Fibroblast of lung (primary cell): ENCODE measurements around the gene WTIP. TPM values are rescaled to one million over a fixed set of nuclear protein-coding genes. Genes with fewer than 3 reads are reported as not detected.
"Not testable (repeated sequence)": the region's sequence is repeated elsewhere in the genome, so short reads cannot be mapped to it uniquely, and the experiment has no call there.

Experiments used
- DNase-seq, 2 donors: peaks; one replicate each; pipeline versions ENCODE4 v3.0.0 to v3.0.0-alpha.2; 2010; ENCODE audit warnings: low read depth in 2 of 2
- H2AFZ ChIP-seq: 2 replicates; pipeline ENCODE4 v1.5.1; 2012; ENCODE audit warnings: low read length, control low read depth, inconsistent platforms
- H3K27ac ChIP-seq: 2 replicates; pipeline ENCODE4 v1.5.1; 2011; ENCODE audit warnings: low read length, control low read depth; ENCODE audit not compliant: insufficient read depth
- H3K27me3 ChIP-seq: 2 replicates; pipeline ENCODE4 v1.5.1; 2011; ENCODE audit warnings: mild to moderate bottlenecking, low read length; ENCODE audit not compliant: control insufficient read depth, insufficient read depth
- H3K36me3 ChIP-seq: 2 replicates; pipeline ENCODE4 v1.5.1; 2011; ENCODE audit warnings: low read length; ENCODE audit not compliant: control insufficient read depth, insufficient read depth
- H3K4me1 ChIP-seq: 2 replicates; pipeline ENCODE4 v1.5.1; 2011; ENCODE audit warnings: low read length; ENCODE audit not compliant: control insufficient read depth, insufficient read depth; ENCODE audit errors: extremely low read depth
- H3K4me2 ChIP-seq: 2 replicates; pipeline ENCODE4 v1.5.1; 2011; ENCODE audit warnings: low read length, control low read depth; ENCODE audit not compliant: insufficient read depth; ENCODE audit errors: extremely low read depth
- H3K4me3 ChIP-seq, 4 experiments: fragments of 200-600 bp in 1 of 4; sonication (generic) in 1 of 4; replicated peaks in 1 of 4; 2 replicates each; pipeline ENCODE4 v1.5.1; 2011 to 2016; ENCODE audit warnings: low read length in 4 of 4, low read depth in 3 of 4, mild to moderate bottlenecking in 3 of 4, control low read depth in 2 of 4, inconsistent platforms in 1 of 4, mixed read lengths in 1 of 4; ENCODE audit not compliant: insufficient read depth in 1 of 4; ENCODE audit errors: control extremely low read depth in 1 of 4
- H3K79me2 ChIP-seq: 2 replicates; pipeline ENCODE4 v1.5.1; 2012; ENCODE audit warnings: mild to moderate bottlenecking, low read length, inconsistent platforms; ENCODE audit not compliant: control insufficient read depth, insufficient read depth
- H3K9ac ChIP-seq: 2 replicates; pipeline ENCODE4 v1.5.1; 2011; ENCODE audit warnings: mild to moderate bottlenecking, low read length, control low read depth; ENCODE audit not compliant: insufficient read depth
- H3K9me3 ChIP-seq: 2 replicates; pipeline ENCODE4 v1.5.1; 2012; ENCODE audit warnings: low read depth, low read length; ENCODE audit not compliant: control insufficient read depth, insufficient read depth
- H4K20me1 ChIP-seq: 2 replicates; pipeline ENCODE4 v1.5.1; 2011; ENCODE audit warnings: low read length; ENCODE audit not compliant: control insufficient read depth, insufficient read depth; ENCODE audit errors: extremely low read depth
- EZH2 ChIP-seq: IDR thresholded peaks from 2 replicates; pipeline ENCODE4 v1.5.1; 2012; ENCODE audit warnings: low read length, control low read depth, mild to moderate bottlenecking; ENCODE audit errors: missing control alignments
- polyA plus RNA-seq, 2 donors: library from polyadenylated mRNA; depleted of rRNA in 1 of 2; stranded (reverse) in 1 of 2; unstranded in 1 of 2; fragments of >200 nt; gene quantifications; 2 replicates each; pipeline ENCODE4 v1.2.1, GENCODE V29; 2011 to 2012; ENCODE audit warnings: missing spikeins in 1 of 2
- total RNA-seq: library from RNA; depleted of rRNA; stranded (reverse); fragments of >200 nt; gene quantifications from 2 replicates; pipeline ENCODE4 v1.2.1, GENCODE V29; 2014
- TF ChIP-seq, protein P1 (sequence below), 2 donors: IDR thresholded peaks in 1 of 2; conservative IDR thresholded peaks in 1 of 2; 1 replicate in 1 of 2; 2 replicates in 1 of 2; pipeline ENCODE4 v1.5.1; 2011 to 2012; ENCODE audit warnings: low read length in 2 of 2, control low read depth in 1 of 2, inconsistent platforms in 1 of 2, low read depth in 1 of 2, mild to moderate bottlenecking in 1 of 2

WTIP gene
- total and polyA plus RNA-seq, 2 donors (not counting 1 experiment from before 2014, with no cell fraction given) = 18.4 to 49.0 TPM

DNA sequence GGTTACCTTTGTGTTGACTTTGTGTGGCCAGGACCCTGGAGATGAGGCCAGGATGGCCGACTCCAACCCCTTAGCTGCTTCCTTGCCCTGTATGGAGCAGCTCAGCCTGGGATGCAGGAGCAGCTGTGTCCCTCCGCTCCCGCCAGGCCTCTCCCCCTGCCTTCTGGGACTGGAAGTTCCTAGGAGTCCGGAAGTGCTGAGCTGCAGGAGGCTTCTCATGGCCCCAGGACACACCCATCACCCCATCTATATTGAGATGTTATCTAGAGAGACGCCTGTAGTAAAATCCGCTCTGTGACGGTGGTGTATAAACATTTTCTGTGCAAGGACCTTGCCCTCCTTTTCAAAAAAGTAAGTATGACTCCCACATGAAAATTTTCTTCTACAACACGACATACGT lies 27.0 kb downstream of the WTIP start:
- no peak for DNase-seq
- H3K4me3 ChIP-seq = no peak overlapping the region
- no peak overlapping the region for H3K27ac ChIP-seq
- H2AFZ ChIP-seq = no peak overlapping the region
- no peaks in the 10 kb centered on the region for H4K20me1 ChIP-seq
- H3K9ac ChIP-seq = no peak overlapping the region
- TF ChIP-seq, protein P1, sequence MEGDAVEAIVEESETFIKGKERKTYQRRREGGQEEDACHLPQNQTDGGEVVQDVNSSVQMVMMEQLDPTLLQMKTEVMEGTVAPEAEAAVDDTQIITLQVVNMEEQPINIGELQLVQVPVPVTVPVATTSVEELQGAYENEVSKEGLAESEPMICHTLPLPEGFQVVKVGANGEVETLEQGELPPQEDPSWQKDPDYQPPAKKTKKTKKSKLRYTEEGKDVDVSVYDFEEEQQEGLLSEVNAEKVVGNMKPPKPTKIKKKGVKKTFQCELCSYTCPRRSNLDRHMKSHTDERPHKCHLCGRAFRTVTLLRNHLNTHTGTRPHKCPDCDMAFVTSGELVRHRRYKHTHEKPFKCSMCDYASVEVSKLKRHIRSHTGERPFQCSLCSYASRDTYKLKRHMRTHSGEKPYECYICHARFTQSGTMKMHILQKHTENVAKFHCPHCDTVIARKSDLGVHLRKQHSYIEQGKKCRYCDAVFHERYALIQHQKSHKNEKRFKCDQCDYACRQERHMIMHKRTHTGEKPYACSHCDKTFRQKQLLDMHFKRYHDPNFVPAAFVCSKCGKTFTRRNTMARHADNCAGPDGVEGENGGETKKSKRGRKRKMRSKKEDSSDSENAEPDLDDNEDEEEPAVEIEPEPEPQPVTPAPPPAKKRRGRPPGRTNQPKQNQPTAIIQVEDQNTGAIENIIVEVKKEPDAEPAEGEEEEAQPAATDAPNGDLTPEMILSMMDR (conservative IDR thresholded peaks at IDR 0.05 in 1 of 2, IDR thresholded peaks at IDR 0.05 in 1 of 2; ENCODE audit: low read depth in 1 of 2, low read length in 2 of 2) = no peak
- TF ChIP-seq EZH2 = no peak
- no peaks in the 10 kb centered on the region for H3K4me1 ChIP-seq
- H3K79me2 ChIP-seq = no peaks in the 10 kb centered on the region
- H3K27me3 ChIP-seq = no peaks in the 10 kb centered on the region
- H3K9me3 ChIP-seq = no peaks in the 10 kb centered on the region
- no peaks in the 10 kb centered on the region for H3K36me3 ChIP-seq
- no peak overlapping the region for H3K4me2 ChIP-seq

DNA sequence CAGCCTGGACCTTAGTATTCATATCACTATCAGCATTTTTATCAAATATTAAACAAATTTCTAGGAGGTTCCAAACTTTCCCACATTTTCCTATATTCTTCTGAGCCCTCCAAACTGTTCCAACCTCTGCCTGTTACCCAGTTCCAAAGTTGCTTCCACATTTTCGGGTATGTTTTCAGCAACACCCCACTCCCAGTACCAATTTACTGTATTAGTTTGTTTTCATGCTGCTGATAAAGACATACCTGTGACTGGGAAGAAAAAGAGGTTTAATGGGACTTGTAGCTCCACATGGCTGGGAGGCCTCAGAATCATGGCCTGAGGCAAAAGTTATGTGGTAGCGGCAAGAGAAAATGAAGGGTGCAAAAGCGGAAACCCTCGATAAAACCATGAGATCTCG lies 29.3 kb downstream of the WTIP start:
- not testable (repeated sequence) for H3K36me3 ChIP-seq, H3K9me3 ChIP-seq, H3K27me3 ChIP-seq, H2AFZ ChIP-seq, H3K27ac ChIP-seq, H3K4me3 ChIP-seq, DNase-seq, H3K4me1 ChIP-seq, H3K9ac ChIP-seq, H3K4me2 ChIP-seq, H4K20me1 ChIP-seq, H3K79me2 ChIP-seq

DNA sequence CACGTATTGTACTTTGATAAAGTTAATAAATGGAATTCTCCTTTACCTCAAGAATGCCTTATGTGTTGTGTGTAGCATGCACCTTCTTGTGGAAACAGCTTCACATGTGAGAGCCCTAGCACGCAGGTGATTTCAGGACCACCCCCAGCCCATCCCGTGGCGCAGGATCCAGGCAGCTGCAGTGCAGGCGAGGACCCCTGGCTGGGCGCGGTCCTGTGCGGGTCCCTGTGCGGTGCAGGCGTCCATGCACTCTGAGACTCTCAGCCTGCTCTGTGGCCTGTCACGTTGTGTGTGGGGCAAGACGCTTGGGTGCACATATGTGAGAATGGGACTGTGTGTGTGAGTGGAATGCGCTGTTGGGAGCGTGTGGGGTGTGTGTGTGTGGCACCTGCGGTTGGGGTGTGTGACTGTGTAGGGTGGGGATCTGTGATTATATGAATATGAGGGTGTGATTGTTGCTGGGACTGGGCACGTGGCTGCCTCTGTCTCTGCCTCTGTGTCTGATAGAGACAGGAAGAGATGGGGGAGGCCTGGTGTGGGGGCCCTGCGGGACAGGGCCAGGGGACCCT lies 30.8 kb downstream of the WTIP start:
- Histone ChIP-seq H3K27ac (no peak overlapping the region), H3K4me2 (no peak overlapping the region), H3K9ac (no peak overlapping the region), H2AFZ (no peak overlapping the region), H3K9me3 (no peaks in the 10 kb centered on the region), H4K20me1 (no peaks in the 10 kb centered on the region), H3K36me3 (no peaks in the 10 kb centered on the region), H3K4me1 (no peaks in the 10 kb centered on the region), H3K27me3 (no peaks in the 10 kb centered on the region), H3K4me3 (no peak overlapping the region), H3K79me2 (no peaks in the 10 kb centered on the region)
- no peak for DNase-seq
- TF ChIP-seq, protein P1 (conservative IDR thresholded peaks at IDR 0.05 in 1 of 2, IDR thresholded peaks at IDR 0.05 in 1 of 2; ENCODE audit: low read depth in 1 of 2, low read length in 2 of 2) = no peak
- no peak for TF ChIP-seq EZH2
